CD4-positive, alpha-beta T cell (primary cell): ENCODE results near the gene RAB34. TPM values are rescaled to one million over a fixed set of nuclear protein-coding genes. Genes with fewer than 3 reads are reported as not detected.
A peak's percentile ranks its signal among the peaks of the same experiment; 100 is the strongest.

ENCODE experiments used
- ATAC-seq: fragments of 200-7000 bp; cut with Tn5 transposase; one replicate; pipeline ENCODE4 v1.10.0; 2022; ENCODE audit warnings: mild to moderate bottlenecking; ENCODE audit not compliant: poor library complexity
- CTCF ChIA-PET: fragments of 350-600 bp; sonication (Branson Sonifier 250); formaldehyde crosslinking; loops from one replicate; lab custom pipeline; 2021; ENCODE audit warnings: antibody characterized with exemption, inconsistent platforms; lab: Charles Lee
- POLR2A ChIA-PET: fragments of 350-600 bp; sonication (Branson Sonifier 250); formaldehyde crosslinking; loops from one replicate; lab custom pipeline; 2021; ENCODE audit warnings: antibody characterized with exemption, inconsistent platforms; lab: Charles Lee
- DNase-seq, 14 experiments: peaks; one replicate each; pipeline ENCODE4 v3.0.0-alpha.2; 2013 to 2020; ENCODE audit warnings: mixed read lengths in 2 of 14
- H3K27ac ChIP-seq, 2 donors: one replicate each; pipeline versions ENCODE4 v1.5.1 to v1.7.0; 2013; ENCODE audit warnings: low read length in 2 of 2, low read depth in 1 of 2, mild to moderate bottlenecking in 1 of 2
- H3K27me3 ChIP-seq, 2 experiments: 1 replicate in 1 of 2; 2 replicates in 1 of 2; pipeline versions ENCODE4 v1.6.1 to v1.7.0; 2013; ENCODE audit warnings: low read length in 2 of 2, control low read depth in 1 of 2, mild to moderate bottlenecking in 1 of 2, moderate library complexity in 1 of 2; ENCODE audit not compliant: insufficient read depth in 2 of 2, control insufficient read depth in 1 of 2
- H3K36me3 ChIP-seq: one replicate; pipeline ENCODE4 v1.6.1; 2013; ENCODE audit warnings: low read length, control low read depth; ENCODE audit not compliant: insufficient read depth
- H3K4me1 ChIP-seq: one replicate; pipeline ENCODE4 v1.6.1; 2013; ENCODE audit warnings: low read length, control low read depth; ENCODE audit not compliant: insufficient read depth
- H3K4me3 ChIP-seq: one replicate; pipeline ENCODE4 v1.5.1; 2013; ENCODE audit warnings: mild to moderate bottlenecking, low read length, moderate library complexity
- H3K9me3 ChIP-seq, 2 experiments: 1 replicate in 1 of 2; 2 replicates in 1 of 2; pipeline versions ENCODE4 v1.6.1 to v1.7.0; 2013; ENCODE audit warnings: low read length in 2 of 2, mild to moderate bottlenecking in 2 of 2, control low read depth in 1 of 2, moderate library complexity in 1 of 2; ENCODE audit not compliant: control insufficient read depth in 1 of 2, insufficient read depth in 1 of 2
- H3K27ac Mint-ChIP-seq: one replicate; pipeline ENCODE4 v1.8.0; 2020; ENCODE audit warnings: mixed read lengths
- H3K27me3 Mint-ChIP-seq: one replicate; pipeline ENCODE4 v1.8.0; 2021; ENCODE audit warnings: mixed read lengths
- H3K36me3 Mint-ChIP-seq: one replicate; pipeline ENCODE4 v1.8.0; 2021; ENCODE audit warnings: low read depth, mixed read lengths
- H3K4me1 Mint-ChIP-seq: one replicate; pipeline ENCODE4 v1.8.0; 2021; ENCODE audit warnings: low read depth, mixed read lengths
- H3K4me3 Mint-ChIP-seq: one replicate; pipeline ENCODE4 v1.8.0; 2020; ENCODE audit warnings: mild to moderate bottlenecking, mixed read lengths
- H3K9me3 Mint-ChIP-seq: one replicate; pipeline ENCODE4 v1.8.0; 2020; ENCODE audit warnings: mixed read lengths
- CTCF ChIP-seq: fragments of 200-600 bp; IDR thresholded peaks from one replicate; pipeline ENCODE4 v1.8.0; 2022; ENCODE audit warnings: antibody characterized with exemption, mild to moderate bottlenecking
- intact Hi-C, 2 experiments: fragments of 100-400 bp; cut with DNase I in 1 of 2; cut with micrococcal nuclease in 1 of 2; formaldehyde crosslinking; loops; one replicate each; pipeline versions ENCODE4 v1.15.1 to v1.9.0; 2023 to 2025; cut with DNase I, micrococcal nuclease
- total RNA-seq, 174 experiments: library from RNA in 2 of 174; stranded (reverse) in 2 of 174; gene quantifications; one replicate each; pipeline ENCODE4 v1.2.3 and lab custom pipeline; 2021 to 2026

The RAB34 gene
- total RNA-seq, 2 experiments from 2014 or later = 20.7 to 21.3 TPM

- DNase-seq (no peak), ATAC-seq (no peak)
- intact Hi-C loops = loop anchor here in 1 of 2 experiments (10.0 kb wide), 1 partner anchor 839 kb away; the partner anchor contains the start of gene GIT1
- CTCF ChIA-PET = interaction anchor here (1.4 to 12.6 kb wide), 2 partner anchors 18 to 19 kb away, joined by 4 to 373 read pairs; partner anchors contain the start of genes NEK8 and TLCD1
- no peaks in the 10 kb centered on the region for H3K9me3 Mint-ChIP-seq
- Histone ChIP-seq H3K27ac (peak overlapping the region; percentile 35 to 41), H3K4me3 (peak overlapping the region; percentile 76), H3K9me3 (no peaks in the 10 kb centered on the region), H3K4me1 (peaks cover 59% of the 10 kb centered on the region), H3K36me3 (peaks cover 30% of the 10 kb centered on the region), H3K27me3 (no peaks in the 10 kb centered on the region)
- peaks cover 22% of the 10 kb centered on the region for H3K36me3 Mint-ChIP-seq
- peak overlapping the region; percentile 88 for H3K27ac Mint-ChIP-seq
- peak overlapping the region; percentile 90 for H3K4me3 Mint-ChIP-seq
- no peak for TF ChIP-seq CTCF
- POLR2A ChIA-PET = interaction anchor here (1.0 to 13.8 kb wide), 10 partner anchors 18 to 206 kb away, joined by 3 to 268 read pairs (median 7); partner anchors contain the start of genes DHRS13, FLOT2, NEK8 and PHF12
- peaks cover 30% of the 10 kb centered on the region for H3K4me1 Mint-ChIP-seq
- H3K27me3 Mint-ChIP-seq = no peaks in the 10 kb centered on the region
Measured at GRCh38 chr17:28745786-28746411, 28.2 kb upstream of the RAB34 start.

GRCh38 chr17:28744972-28745785 lies 27.5 kb upstream of the RAB34 start:
- peak overlapping the region; percentile 76 for H3K4me3 ChIP-seq
- intact Hi-C loops = loop anchor here in 1 of 2 experiments (1.0 to 10.0 kb wide), 2 partner anchors 18 to 840 kb away; partner anchors contain the start of gene GIT1
- H3K27me3 Mint-ChIP-seq = no peaks in the 10 kb centered on the region
- H3K36me3 Mint-ChIP-seq = peaks cover 20% of the 10 kb centered on the region
- no peaks in the 10 kb centered on the region for H3K9me3 ChIP-seq
- peak overlapping the region; percentile 72 to 88 for H3K27ac ChIP-seq
- H3K4me1 ChIP-seq = peaks cover 56% of the 10 kb centered on the region
- H3K36me3 ChIP-seq = peaks cover 26% of the 10 kb centered on the region
- peak overlapping the region; percentile 90 for H3K4me3 Mint-ChIP-seq
- H3K27ac Mint-ChIP-seq = peak overlapping the region; percentile 88
- DNase-seq (peak in 5 of 14 experiments; percentile 16 to 67 (median 57)), ATAC-seq (no peak)
- CTCF ChIA-PET = interaction anchor here (1.4 to 12.6 kb wide), 3 partner anchors 18 to 19 kb away, joined by 4 to 373 read pairs (median 6); partner anchors contain the start of genes NEK8 and TLCD1
- H3K9me3 Mint-ChIP-seq = no peaks in the 10 kb centered on the region
- POLR2A ChIA-PET = interaction anchor here (0.6 to 13.8 kb wide), 9 partner anchors 17 to 207 kb away, joined by 3 to 268 read pairs (median 7); partner anchors contain the start of genes DHRS13, FLOT2, NEK8 and PHF12
- no peak for TF ChIP-seq CTCF
- no peaks in the 10 kb centered on the region for H3K27me3 ChIP-seq
- H3K4me1 Mint-ChIP-seq = peaks cover 24% of the 10 kb centered on the region
